GM18909 (cell line): Measurements from ENCODE around the gene ATF7IP.
"Not testable (repeated sequence)": the region's sequence is repeated elsewhere in the genome, so short reads cannot be mapped to it uniquely, and the experiment has no call there.

Experiments
- ATAC-seq: cut with Tn5 transposase; IDR thresholded peaks from one replicate; pipeline ENCODE4 v1.9.1; 2021; ENCODE audit warnings: mild to moderate bottlenecking; ENCODE audit not compliant: unreplicated experiment, poor library complexity

Gene ATF7IP

DNA sequence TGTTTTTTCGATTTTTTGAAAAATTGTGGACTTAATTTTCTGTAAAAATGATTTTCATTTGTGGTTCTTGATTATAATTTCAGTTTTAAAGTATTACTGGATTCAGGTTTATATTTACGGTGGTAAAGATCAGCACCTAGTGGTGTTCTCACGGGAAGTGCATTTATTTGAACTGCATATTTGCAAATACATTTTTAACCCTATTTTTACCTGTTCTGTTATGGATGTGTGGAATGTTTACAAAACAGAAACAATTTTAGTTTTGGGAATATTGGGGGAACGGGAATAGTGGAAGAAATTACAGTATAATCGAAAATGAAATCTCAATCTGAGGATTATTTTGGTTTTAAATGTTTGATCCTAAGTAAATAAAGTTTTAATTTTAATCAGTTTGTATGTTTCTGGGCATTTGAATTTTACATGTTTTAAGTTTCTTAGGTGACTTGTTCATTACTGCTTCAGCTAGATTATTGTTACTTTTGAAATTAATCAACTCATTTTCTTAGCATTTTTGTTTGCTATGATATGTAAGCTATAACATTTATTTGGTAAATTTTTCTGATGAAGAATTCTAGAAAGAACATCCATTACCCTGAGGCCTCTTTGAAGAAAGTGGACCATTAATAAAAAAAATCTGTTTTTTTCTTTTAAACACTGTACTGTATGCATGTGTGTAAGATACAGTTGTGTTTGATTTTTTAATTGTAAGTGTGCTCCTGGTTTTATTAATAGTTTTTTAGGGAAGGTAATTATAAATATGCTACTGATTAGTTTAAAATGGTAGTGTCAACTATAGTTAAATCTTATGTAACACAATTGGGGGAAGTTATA is 942 bp downstream of the ATF7IP start:
- no peak for ATAC-seq

DNA sequence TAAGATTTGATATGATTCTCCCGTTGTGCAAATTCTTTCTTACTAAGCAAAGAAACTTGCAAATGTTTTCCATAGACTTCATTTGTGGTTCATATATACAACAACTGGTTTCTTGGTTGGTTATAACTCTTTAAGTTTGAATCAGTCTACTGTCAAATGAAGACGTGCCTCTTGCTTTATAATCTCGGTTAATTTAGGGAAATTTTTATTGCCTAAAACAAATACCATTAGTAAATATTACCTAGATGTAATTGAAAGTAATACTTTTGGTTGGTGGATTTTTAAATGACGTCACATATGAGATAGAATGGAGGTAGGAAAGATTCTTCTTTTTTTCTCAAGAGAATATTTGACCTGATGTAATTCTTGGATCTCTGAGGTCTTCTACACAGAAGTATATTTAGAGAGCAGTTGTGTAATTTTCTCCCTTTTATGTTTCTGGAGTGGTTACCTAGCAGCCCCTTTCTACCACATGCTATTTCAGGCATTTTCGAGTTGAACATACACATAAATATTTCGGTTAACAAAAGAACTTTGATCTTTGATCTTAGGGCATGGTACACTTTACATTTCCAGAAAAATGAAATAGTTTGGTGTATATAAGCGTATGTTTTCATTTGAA is 1.7 kb downstream of the ATF7IP start:
- peak; percentile 30 for ATAC-seq

DNA sequence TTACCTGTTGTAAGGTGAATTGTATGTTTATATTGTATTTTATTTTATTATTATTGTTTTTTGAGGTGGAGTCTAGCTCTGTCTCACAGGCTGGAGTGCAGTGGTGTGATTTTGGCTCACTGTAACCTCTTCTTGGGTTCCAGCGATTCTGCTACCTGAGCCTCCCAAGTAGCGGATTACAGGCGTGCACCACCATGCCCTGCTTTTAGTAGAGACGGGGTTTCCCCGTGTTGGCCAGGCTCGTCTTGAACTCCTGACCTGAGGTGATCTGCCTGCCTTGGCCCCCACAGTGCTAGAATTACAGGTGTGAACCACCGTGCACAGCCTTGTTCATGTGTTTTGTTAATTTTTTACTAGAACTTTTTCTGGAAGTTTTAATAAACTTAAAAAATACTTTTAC is 3.8 kb downstream of the ATF7IP start:
- ATAC-seq = no peak

DNA sequence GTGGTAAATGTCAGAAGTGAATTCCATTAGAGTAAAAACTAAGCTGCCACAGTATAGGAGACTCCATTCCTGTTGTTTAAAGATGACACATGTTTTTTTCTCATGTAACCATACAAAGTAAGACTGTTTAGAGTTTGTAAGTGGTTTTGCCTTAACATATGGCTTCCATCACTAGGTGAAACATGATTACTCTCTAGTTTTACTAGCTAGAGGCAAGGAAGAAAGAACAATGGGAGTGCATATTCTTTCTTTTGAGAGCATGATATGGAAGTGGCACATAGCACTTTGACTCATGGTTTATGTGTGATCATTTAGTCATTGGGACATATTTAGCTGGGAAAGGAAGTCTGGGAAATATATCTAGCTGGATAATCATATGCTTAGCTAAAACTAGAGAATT is 7.7 kb downstream of the ATF7IP start:
- no peak for ATAC-seq

DNA sequence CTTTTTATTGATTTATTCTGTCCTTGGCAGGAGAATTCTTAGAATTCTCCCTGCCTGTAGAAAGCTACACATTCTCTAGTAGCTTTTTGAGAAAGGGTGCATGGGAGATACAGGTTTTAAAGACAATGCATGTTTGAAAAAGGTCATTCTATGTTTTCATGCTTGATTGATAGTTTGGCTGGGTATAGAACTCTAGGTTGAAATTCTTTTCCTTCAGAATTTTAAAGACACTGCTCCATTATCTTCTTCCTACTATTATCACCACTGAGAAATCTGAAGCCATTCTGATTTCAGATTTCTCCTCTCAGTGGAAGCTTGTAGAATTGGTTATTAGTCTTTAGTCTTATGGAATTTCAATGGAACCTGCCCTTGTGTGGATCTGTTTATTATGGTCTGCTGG is 14.0 kb downstream of the ATF7IP start:
- no peak for ATAC-seq

DNA sequence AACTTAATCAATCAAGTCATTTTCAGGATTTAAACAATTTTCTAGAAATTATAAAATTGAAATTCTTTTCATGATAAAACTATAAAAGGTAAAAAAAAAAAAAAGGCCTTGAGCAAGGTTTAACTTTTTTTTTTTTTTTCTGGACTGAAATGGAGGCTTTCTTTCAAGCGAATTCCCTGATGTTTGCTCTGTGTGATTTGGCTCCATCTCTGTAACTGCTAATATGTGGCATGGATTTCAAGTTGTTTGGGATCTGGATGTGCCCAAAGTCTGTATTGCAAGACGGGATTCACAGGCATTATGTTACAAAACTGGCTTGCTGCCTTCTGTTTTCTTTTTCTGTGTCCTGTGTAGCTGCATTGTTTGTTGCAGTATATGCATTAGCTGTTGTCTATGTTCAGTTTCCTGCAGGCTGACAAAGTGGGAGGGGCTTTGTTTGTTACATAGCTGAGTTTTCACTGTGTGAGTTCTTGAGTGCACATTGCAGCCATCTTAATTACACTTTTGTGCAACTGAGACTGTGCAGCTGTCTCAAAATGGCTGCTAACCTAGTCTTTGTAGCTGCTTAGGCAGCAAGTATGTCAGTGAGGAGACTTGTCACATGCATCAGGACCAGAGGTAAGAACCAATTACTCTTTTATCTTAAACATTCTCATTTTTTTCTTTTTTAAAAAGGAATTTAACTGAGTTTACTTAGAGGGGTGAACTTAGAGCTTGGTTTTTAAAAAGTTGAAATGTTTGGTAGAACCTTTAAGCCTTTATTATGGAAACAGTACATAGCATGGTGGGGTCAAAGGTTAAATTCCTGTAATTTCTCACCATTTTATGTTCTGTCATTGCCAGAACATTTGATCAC is 19.5 kb downstream of the ATF7IP start:
- ATAC-seq = peak; percentile 94

DNA sequence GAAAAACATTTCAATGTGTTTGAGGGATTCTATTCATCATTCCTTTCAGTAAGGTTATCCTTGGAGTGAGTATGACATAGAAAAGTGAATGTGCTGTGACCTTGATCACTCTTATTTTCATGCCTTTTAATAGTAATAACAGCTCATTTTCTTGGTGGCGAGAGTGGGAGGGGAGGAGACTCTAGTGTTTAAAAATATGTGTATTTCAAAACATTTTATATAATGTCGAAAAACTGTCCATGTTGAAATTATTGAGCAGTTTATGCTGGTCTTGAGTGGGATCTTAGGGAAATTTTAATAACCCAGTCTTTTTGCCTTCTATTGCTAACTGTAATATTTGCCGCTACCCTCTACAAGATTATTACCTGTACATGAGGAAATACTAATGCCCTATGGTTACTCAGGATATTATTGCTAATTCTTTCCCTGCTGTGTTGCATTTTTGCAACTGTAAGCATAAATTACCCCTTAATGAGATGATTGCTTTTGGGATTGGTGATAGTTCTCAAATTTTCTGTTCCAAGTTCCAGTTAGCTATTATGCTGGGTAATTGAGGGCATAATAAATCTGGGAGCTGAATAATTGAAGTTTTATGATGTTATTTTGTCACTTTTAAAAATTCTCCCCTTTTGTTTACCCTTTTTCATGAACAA is 21.9 kb downstream of the ATF7IP start:
- no peak for ATAC-seq

DNA sequence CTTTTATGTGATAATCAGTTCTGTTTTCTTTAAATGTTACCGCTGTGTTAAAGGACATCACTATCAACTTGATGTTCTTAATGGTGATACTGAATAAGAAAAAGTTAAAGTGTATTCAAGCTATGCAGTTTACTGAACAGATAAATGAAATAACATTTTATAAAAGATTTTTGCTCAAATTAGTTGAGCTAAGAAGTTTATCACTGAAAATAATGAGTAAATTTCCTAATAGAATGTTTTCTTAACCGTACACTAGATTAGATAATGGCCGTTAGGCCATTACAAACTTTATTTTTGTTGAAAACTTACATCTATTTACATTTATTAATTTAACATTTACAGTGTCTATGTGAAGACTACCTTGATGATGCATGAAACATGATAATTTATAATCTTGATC is 25.0 kb downstream of the ATF7IP start:
- ATAC-seq = no peak

DNA sequence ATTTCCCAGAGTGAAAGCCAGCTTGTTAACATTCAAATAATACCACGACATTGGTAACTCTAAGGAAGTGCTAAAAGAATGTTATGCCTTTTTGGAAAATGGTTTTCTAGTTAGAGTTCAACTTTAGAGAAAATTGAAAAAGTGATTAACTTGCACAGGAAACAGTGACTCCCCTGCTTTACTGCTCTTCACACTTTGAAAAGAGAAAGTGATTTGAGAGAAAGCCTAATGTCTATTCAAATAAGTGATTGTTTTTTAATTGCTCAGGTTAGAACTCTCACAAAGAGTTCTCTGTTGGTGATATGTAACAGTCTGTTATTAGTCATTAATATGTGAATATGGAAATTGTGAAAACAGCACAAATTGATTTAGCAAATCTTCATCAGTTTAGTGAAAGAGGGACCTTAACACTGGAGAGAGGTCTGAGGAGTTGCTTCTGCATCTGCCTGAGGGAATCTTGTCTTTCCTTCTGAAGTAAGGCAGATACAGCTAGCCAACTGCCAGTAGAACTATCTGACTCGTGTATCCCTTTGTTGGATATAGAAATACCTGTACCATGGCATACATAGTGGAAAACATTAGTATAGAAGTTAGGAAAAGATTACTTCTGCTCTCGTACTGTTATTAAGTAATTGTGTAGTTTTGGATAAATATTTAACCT is 25.5 kb downstream of the ATF7IP start:
- ATAC-seq = no peak

DNA sequence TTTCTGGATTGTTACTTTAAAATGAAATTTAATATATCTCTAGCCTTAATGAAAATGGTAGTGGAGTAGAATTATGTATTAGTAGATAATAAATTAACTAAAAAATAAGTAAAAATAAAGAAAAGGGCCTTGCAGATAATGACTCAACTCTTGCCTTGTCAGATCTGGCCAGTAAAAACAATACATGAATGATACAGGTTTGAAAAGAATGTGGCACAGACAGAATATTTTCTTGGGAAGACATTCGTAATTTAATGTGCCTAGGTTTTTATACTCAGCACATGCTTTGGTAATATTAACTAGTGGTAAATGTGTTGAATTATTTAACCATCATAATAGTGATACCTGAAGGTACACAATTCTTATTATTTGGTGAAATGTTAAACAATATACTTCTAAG is 28.3 kb downstream of the ATF7IP start:
- ATAC-seq = no peak

DNA sequence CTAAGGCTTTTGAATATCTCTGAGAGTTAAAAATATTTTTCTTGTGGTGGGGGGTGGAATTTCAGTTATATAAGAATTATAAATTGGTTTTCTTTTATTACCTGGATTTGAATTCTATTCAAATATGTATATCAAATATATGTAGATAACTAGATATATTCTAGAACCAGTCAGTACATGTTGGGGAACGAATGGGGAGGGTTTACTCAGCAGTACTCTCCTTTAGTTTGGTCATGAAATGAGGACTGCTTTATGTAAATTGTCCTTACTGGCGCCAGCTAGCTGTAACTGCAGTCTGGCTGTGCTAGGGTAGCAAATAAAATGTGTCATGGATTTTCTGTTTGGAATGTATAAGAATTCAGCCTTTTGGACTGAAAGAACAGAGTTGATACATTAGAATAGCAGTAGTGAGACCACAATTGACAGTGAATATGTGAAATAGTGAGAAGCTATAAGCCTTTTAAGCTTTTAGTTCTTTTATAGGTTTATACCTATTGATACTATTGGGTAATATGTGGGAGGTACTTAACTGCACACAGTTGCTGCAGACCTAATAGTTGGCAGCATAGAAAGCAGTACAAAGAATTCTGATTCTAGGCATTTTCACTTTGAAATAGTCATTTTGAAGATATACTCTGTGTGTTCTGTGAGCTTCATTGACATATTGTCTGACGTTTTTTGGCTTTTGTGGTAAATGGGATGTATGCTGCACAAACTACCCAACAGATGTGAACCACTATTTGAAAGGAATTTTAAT is 29.0 kb downstream of the ATF7IP start:
- peak; percentile 72 for ATAC-seq

DNA sequence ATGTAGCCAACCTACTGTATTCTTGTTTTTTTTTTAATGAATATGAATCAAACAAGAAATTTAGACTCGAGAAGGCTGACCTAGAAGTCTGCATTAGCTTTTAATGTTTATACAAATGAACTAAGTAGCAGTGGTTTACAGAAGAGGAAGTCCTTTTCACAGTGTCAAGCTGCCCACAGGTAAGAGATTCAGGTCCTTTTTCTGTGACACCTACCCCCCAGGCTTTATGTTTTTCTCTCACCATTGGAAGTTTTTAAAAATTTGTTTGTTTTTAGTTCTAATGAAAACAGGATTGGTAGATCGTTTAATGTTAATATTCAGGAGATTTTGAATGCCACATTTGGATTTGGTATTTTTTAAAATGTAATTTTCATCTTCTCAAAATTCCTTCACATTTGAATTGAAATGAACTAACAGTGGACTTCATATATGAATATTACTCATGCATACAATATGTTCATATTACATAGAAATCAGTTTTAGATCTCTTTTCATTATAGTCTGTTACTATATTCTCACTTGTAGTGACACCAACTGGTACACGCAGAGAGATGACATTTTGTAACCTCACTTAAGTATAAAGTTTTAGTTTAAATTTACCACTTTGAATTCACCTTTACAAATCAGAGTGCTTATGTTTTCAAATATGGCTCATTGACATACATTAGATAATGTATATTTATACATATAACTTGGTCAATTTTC is 29.7 kb downstream of the ATF7IP start:
- ATAC-seq = peak; percentile 54

DNA sequence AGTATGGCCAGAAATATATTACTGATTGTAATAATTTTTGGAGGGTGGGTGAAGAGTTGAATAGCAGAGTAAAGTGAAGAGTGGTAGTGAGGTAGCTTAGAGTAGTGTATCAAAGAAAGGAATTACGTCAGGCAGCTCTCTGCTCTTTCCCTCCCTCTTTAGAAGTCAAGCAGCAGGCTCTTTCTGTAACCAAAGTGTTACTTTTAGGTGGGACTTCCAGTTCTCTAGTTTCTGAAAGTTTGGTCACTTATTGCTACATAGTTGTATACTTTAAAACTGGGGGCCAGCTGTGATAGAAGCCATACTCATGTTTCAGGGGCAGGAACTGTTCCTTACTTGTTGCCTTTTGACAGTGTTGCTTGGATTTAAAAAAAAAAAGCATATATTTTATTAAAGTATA is 30.6 kb downstream of the ATF7IP start:
- ATAC-seq = peak; percentile 72

DNA sequence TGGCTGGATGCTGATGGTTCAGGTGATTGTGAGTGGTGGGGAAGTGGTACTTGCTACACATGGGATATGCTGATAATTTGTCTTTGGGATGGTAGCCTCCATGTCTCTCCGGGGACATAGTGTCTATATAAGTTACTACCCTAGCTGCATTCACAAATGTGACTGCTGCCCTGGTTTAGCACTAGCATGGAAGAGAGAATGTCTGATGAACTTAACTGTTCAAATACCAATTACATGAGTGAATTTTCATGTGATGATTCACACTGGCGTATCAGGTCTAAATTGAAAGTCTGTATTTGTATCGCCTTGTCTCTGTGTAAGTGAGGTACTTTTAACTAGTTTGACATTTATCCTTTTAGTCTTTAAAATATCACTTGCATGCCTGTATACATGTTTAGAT is 34.4 kb downstream of the ATF7IP start:
- ATAC-seq = no peak

DNA sequence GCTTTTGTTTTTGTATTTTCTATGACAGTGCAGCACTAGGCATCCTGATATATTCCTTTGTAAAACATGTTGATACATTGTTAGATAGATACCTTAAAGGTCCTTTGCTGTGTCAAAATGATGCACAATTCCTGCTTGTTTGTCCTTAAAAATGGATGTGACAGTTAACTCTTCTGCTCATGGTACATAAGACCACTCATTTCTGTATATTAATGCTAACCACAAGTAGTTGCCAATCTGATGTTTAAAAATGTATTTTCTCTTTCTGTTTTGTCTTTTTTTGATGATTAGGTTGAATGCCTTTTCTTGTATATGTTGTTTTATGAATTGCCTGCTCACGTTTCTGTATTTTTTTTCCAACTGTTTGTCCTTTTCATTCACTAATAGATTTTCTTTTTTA is 35.1 kb downstream of the ATF7IP start:
- no peak for ATAC-seq

DNA sequence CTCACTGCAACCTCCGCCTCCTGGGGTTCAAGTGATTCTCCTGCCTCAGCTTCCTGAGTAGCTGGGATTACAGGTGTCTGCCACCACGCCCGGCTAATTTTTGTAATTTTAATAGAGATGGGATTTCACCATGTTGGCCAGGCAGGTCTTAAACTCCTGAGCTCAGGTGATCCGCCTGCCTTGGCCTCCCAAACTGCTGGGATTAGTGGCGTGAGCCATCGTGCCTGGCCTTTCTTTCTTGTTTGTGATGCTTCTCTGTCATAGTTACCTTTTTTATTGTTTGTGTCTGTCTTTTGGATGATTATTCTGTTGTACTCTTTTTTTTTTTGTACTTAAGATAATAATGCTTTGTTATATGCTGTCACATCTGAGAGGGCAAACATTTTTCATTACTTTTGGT is 35.8 kb downstream of the ATF7IP start:
- ATAC-seq = not testable (repeated sequence)

DNA sequence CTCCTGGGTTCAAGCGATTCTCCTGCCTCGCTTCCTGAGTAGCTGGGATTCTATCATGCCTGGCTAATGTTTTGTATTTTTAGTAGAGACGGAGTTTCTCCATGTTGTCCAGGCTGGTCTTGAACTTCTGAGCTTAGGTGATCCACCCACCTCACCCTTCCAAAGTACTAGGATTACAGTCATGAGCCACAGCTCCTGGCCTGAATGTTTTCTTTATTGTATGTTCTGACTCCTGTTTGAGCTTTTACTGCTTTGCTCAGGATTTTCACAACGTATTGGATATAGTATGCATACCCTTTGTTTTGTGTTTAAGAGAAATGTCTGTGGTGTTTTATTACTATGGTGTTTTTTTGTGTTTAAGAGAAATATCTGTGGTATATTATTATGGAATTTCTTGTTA is 37.2 kb downstream of the ATF7IP start:
- ATAC-seq = no peak

DNA sequence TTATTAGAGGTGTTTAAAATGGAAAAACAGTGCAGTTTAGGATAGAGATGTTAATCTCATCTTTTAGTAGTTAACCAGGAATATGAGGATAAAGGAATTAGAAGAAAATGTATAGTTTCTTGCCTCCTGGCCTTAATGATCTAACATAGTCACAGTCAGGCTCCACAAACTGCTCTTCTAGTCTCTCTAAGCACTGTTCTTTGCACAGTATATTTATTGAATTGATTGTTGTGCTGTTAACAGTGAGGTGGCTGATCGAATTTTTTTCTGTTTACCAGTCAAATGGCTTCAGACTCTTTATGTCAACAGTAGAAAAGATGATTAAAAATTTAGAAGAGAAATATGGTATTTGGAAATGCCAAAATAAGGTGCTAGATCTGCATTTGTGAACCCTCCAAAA is 37.8 kb downstream of the ATF7IP start:
- ATAC-seq = no peak

DNA sequence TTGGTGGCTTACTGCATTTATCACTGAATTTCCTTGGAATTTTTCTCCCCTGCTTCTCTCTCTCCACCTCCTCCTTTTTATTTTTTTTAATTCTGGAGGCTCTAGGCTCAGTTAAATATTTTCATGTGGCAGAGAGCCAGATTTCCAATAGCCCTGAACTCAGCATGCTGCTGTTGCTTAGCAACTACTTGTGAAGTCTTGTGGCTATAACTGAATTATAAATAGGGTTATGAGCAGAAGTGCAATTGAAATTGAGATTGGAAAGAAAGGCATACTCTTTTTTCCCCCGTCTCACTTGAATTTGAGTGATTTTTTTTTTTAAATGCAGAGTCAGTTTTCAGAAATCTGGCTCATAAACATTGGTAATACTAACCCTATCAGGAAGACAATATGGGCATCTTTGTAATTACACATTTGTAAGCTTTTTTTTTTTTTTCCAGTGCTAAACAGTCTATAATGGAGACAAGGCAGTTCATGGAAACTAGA is 38.3 kb downstream of the ATF7IP start:
- ATAC-seq = no peak
